GM19328 (cell line): ENCODE results near the gene SERPINA1.
"Not testable (repeated sequence)": the region's sequence is repeated elsewhere in the genome, so short reads cannot be mapped to it uniquely, and the experiment has no call there.

Source experiments
- ATAC-seq: cut with Tn5 transposase; IDR thresholded peaks from one replicate; pipeline ENCODE4 v1.9.1; 2021; ENCODE audit warnings: mild to moderate bottlenecking, moderate library complexity; ENCODE audit not compliant: unreplicated experiment

SERPINA1 gene

DNA sequence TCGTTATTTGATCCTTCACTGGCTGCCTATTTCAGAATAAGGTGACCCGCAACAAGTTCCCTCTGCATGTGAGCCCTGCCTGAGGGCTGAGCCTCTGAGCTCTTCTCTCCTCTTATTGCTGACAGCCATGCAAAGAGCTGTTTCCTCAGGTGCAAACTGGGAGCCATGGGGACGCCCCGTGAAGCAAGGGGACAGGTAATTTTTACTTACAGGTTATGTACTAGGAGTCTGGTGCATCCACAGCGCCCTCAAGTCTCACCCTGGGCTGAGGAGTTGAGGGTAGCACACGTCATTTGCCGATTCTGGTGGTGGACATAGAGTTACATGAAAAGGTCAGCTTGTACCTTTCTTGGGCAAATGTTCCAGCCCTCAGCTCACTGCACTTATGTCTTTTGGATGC lies 39.1 kb downstream of the SERPINA1 start:
- ATAC-seq = no peak

DNA sequence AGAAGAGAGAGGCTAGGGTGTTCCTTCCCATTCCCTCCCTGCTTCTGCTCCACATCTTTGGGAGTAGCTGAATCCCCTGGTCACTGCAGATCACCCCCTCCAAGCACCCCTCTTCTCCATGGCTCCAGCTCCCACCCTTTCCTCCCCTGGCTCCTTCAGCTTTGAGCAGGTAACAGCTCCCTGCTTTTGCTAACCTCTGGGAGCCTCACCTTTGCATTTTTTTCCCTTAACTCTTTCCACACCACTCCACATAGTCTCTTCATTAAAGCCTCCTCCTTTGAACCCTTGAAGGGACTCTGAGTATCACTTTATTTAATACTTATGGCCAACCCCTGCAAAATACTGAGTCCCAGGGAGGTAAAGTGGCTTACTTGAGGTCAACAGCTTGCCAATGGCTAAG lies 39.6 kb downstream of the SERPINA1 start:
- no peak for ATAC-seq

DNA sequence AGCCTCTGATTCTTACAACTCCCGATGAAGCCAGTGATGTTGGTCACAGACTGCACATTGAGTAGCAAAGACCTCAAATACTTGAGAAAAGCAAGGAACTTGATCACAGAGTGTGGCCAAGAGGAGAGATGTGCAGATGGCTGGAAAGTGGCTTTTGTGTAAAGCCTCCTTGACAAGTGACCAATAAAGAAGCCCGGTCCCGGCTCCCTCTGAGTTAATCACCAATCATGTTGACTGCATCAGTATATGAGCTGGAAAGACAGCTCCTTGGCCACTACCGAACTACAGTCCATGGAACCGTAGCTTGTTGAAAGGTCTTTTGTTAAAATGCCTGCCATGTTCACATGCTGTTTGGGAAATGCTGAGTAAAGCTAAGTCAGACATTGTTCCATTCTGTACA lies 41.6 kb downstream of the SERPINA1 start:
- no peak for ATAC-seq

DNA sequence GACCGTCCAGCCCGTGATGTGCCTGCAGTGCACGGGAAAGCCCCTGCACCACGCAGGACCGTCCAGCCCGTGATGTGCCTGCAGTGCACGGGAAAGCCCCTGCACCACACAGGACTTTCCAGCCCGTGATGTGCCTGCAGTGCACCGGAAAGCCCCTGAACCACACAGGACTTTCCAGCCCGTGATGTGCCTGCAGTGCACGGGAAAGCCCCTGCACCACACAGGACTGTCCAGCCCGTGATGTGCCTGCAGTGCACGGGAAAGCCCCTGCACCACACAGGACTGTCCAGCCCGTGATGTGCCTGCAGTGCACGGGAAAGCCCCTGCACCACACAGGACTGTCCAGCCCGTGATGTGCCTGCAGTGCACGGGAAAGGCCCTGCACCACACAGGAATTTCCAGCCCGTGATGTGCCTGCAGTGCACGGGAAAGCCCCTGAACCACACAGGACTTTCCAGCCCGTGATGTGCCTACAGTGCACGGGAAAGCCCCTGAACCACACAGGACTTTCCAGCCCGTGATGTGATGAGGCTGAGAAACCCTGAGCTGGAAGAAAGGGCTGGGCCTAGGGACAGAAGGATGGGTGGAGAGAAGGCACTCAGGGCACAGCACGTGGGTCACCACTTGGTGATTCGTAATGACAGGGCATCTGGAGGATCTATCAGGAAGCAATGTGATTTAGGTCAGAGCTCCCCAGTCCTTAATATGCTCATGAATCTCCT lies 42.2 kb downstream of the SERPINA1 start:
- not testable (repeated sequence) for ATAC-seq

DNA sequence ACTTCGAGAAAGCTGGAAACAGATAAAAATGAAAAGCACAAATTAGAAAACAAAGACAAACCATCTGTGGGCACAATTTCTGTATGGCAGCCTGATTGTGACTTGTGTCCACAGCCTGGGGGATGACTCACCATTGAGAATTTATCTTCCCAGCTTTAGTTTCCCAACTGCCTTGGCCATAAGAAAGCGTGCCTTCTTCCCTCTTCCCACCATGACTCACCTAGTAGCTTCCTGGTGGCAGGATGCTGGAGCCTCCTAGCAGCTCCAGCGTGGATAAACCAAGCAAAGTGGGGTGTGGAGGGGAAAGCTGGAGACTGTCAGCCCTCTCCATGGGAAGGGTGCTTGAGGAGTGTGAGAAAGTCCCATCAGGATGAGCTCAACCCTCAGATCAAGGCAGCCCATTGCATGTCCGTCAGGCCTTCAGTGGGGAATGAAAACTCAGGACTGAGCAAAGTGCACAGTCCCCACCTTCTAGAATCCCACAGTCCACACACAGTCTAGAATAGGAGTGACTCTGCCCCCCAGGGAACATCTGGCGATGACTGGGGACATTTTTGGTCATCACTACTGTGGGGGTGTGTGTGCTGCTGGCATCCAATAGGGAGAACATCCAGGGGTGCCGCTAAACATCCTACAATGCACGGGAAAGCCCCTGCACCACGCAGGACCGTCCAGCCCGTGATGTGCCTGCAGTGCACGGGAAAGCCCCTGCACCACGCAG lies 42.9 kb downstream of the SERPINA1 start:
- no peak for ATAC-seq

DNA sequence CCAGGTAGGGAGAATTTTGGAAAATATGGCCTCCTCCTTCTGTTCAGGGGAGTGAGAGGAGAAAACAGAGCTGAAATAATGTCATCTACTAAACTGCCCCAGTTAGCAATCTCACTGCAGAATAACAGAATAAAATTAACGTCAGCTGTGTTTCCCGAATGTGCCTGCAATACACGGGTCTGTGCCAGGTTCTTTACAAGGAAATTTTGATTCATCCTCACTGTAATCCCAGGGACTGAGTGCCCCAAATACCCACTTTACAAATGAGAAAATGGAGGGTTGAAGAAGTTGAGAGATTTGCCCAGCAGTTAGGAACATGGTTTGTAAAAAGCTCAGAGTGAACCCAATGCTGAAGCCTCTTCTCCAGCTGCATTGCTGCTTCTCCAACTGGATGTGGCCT lies 44.0 kb downstream of the SERPINA1 start:
- no peak for ATAC-seq

DNA sequence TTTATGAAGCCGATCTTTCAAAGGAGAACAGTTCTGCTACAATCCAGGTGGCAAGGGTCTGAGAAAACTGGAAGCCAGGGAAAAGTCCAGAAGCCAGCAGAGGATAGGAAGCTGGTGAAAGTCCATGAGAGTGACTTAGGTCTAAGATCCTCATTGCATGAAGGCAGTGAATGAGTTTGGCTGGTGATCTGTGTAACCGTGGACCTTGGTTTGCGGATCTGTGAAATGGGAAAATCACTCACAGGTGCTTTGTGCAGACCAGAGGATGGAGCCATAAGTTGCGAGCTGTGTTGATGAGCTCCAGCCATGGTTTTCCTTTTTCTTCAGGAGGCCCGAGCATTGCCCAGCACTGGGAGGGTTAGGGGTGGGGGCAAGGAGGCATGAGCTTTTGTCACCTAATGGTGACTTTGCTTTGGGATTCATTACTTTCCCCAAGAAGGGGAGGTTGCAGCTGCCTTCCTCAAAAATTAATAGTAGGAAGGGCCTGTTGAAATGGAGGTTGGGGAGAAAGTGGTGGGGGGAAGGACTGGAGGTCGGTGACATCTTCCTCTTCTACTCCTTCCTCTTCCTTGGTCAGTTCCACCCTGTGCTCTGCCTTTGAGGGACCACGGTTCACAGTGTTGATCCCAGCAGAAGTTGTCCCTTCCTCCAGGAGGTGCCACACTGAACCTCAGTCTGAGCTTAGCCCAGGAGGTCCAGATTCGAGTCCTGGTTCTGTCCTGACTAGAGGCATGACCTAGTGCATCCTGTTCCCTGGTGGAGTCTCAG lies 45.0 kb downstream of the SERPINA1 start:
- ATAC-seq = no peak

DNA sequence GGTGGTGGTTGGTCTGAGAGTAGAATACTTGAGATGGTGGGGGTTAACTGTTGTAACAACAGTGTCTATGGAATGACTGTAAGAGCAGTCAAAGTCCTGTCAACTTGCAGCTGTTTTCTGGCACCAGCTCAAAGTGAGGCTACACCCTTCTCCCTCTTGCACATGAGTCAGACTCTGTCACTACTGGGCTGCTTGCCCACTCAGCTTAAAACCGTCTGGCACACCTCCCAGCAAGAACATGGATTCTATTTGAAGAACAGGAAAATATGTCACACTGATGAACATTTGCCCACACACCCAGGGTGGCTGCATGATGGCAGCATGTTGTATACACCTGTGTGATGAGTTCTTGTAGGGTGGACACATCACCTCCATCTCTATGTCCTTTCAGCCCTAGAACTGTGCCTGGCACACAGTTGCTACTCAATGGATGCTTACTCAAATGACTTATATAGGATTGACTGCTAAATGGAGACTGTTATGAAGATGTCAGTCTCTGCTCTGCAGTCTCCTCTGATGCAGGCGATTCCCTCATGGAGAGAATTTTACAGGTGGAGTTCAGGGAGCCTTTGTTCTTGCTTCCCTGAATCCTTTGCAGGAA lies 46.0 kb downstream of the SERPINA1 start:
- no peak for ATAC-seq

DNA sequence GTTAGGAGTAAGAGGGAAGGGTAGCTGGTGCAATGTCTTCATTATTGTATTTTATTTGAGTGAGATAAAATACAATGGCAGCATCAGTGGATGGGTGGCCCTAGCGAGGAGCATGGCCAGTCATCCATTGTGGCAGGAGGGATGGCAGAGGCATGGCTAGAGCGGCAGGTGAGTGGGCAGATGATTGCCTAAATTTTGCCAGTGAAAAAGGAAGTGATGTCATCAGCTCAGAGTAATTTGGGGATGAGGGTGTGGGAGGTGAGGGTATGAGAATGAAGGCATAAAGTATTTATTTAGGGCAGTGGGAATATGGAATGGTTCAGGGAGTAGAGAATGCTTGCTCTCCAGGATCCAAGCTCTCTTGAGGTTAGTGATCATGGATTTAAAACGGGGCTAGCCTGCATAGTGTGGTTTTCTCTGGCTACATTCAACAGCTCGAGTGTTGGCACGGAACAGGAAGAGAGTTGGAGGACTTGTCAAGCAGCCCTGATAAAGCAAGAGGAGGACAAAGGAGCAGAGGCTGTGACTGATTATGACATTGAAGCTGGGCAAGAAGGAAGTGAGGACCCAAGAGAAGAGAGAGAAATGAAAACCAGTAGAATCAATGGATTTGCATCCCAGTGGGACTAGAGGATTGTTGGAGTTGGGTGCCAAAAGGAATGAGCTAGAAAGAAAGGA lies 46.6 kb downstream of the SERPINA1 start:
- no peak for ATAC-seq

DNA sequence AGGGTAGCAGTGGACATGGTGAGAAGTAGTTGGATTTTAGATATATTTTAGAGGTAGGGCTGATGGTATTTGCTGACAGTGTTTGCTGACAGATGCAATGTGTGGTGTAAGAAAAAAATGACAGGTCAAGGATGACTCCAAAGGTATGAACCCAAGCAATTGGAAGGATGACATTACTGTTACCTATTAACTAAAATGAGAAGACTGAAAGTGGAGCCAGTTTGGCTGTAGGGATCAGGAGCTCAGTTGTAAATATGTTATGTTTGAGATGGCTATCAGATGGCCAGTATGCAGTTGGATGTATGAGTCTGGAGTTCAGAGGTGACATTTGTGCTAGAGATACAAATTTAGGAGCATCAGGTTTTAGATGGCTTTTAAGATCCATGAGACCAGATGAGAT lies 47.9 kb downstream of the SERPINA1 start:
- no peak for ATAC-seq

DNA sequence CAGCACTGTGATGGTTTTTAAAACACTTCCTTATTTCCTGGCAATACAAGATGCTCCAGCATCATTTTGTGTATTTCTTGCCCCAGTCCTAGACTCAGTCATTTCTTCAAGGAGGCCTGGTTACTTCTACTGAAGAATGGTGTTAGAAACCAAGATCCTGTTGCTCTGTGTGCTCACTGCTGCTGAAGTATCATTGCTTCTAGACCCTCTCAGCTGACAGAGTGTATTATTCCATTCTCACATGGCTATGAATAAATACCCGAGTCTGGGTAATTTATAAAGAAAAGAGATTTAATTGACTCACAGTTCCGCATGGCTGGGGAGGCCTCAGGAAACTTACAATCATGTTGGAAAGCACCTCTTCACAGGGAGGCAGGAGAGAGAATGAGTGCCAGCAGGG lies 50.4 kb downstream of the SERPINA1 start:
- no peak for ATAC-seq

DNA sequence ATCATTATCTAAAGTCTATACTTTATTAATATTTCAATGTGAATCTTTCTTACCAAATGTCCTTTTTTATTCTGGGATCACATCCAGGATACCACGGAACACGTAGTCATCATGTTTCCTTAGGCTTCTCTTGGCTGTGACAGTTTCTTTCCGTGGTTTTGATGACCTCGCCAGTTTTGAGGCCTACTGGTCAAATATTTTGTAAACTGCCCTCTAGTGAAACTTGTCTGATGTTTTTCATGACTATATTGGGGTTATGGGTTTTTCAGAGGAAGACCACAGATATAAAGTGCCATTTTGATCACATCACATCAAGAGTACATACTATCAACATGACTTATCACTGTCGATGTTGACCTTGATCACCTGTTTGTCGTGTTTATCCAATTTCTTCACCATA lies 51.1 kb downstream of the SERPINA1 start:
- ATAC-seq = no peak

DNA sequence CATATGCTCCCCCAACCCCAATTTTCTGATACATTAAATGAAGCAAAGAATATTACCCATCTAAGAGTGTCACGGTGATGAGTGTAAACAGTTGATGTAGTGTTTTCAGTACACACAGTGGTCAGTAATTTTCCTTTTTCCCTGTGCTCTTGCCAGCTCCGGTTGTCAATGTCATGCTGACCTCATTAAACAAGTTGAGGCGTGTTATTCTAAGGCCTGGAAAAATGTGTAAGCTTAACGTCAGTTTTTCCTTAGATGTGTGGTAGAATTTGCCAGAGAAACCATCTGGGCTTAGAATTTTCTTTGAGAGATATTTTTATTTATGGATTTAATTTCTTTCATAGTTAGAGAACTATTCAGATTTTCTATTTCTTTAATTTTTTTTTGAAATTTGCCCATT lies 53.5 kb downstream of the SERPINA1 start:
- ATAC-seq = no peak

DNA sequence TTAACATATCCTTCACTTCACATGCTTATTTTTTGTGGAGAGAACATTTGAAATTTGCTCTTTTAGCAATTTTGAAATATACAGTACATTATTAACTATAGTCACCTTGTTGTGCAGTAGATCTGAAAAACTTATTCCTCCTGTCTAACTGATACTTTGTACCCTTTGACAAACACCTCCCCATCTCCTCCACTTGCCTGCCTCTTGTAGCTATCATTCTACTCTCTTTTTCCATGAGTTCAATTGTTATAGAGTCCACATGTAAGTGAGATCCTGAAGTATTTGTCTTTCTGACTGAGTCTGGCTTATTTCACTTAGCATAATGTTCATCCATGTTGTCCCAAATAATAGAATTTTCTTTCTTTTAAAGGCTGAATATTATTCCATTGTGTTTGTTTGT lies 55.8 kb downstream of the SERPINA1 start:
- no peak for ATAC-seq

DNA sequence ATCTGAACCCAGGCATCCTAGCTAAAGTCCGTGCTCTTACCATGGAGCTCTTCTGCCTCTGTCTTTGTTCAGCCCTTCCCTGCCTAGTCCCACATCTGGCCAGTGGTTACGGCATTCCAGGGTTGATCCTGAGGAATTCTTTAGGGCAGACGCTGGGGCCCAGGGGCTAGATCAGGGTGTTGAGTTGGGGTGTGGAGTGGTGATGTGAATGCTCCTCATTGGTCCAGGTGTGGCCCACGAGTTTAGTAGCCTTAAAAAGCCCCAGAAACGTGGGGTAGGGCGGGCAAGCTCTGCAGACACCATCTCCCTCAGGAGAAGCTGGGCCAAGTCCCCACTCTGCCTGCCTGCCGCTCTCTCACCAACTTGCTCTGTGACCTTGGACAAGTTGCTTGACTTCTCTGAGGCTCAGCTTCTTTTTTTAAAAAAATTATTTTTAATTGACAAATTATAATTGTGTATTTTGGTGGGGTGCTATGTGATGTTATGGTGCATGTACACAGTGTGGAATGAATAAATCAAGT lies 56.3 kb downstream of the SERPINA1 start:
- no peak for ATAC-seq

DNA sequence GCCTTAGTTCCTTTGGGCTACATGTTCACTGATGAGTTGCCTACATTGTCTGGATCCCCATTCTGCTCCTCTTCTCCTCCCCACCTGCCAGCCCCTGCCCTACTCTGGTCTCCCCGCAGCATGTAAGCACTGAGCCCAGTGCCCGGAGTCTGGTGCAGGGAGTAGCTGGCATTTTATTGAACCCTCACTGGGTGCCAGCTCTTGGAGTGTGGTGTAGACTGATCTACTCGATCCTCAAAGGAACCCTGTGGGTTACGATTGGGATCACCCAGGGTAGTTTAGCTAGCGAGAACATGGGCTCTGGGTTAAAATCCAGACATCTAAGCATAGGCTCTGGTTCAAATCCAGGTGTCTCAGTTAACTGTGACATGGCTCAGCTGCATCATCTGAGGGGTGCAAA lies 56.9 kb downstream of the SERPINA1 start:
- ATAC-seq = no peak

DNA sequence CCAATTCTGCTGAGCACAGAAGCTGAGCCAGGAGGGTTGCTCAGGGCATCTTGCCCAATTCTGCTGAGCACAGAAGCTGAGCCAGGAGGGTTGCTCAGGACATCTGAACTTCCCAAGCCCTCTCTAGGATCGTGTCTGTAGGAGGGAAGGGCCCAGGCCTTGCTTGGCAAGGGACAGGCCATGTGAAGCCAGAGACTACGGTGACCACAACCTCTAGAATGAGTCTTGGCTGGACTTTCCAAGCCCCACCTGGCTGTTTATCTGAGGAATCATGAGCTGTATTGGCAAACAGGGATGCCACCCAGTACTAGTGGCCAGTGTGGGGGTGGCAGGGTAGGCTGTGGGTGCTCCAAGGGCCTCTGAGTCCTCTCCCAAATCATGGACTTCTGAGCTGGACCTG lies 57.5 kb downstream of the SERPINA1 start:
- no peak for ATAC-seq

DNA sequence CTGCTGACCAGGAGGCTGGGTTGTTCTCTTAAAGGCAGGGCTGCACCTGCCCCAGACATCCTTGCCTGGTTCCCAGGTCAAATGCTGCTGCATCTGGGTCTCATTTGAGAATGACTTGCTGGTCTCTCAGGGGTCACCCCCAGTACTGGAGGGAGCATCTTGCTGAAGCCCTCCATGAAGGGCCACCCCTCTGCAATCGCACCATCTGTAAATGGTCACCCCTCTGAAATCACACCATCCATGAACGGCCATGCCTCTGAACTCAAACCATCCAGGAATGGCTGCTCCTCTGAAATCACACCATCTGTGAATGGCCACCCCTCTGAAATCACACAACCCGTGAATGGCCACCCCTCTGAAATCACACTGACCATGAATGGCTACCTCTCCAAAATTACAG lies 58.0 kb downstream of the SERPINA1 start:
- ATAC-seq = no peak

DNA sequence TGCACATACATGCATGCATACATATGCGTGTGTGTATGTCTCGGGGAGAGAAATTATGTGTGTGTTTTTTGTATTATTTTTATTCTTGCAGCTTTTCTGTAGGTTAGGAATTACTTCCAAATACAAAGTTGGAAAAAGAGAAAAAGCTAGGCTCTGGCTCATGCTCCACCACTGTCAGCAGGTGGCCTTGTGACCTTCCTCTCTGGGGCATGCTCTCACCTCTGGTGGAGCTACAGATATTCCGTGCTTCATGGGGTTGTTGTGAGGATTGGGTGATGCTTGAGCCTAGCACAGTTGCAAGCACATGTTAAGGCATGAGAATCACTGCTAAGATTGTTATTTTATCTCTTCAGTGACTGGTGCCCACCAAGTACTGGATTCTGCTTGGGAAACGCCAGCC lies 58.5 kb downstream of the SERPINA1 start:
- ATAC-seq = no peak

DNA sequence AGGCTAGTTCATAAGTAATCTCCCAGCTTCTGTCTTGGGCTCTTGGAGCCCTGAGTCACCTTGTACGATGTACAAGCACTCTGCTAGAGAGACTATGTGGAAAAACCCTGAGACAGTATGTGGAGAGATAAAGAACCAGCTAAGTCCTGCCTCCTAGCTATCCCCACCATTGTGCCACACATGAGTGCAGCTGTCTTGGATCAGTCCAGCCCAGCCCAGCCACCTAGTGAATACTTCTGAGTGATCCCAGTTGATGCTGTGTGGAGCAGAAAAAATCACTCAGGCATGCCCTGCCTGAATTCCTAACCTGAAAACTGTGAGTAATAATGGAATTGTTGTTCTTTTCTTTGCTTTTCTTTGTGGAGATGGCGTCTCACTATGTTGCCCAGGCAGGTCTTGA lies 60.2 kb downstream of the SERPINA1 start:
- no peak for ATAC-seq
